Fibroblast of the conjunctiva (primary cell): ENCODE results near the gene SLC25A36.
"Not testable (repeated sequence)": the region's sequence is repeated elsewhere in the genome, so short reads cannot be mapped to it uniquely, and the experiment has no call there.

Experiments used
- DNase-seq: peaks from one replicate; pipeline ENCODE4 v3.0.0-alpha.2; 2010; ENCODE audit warnings: low read depth

The SLC25A36 gene

GRCh38 chr3:140995881-140996280 is 54.2 kb downstream of the SLC25A36 start:
- DNase-seq = no peak

DNA sequence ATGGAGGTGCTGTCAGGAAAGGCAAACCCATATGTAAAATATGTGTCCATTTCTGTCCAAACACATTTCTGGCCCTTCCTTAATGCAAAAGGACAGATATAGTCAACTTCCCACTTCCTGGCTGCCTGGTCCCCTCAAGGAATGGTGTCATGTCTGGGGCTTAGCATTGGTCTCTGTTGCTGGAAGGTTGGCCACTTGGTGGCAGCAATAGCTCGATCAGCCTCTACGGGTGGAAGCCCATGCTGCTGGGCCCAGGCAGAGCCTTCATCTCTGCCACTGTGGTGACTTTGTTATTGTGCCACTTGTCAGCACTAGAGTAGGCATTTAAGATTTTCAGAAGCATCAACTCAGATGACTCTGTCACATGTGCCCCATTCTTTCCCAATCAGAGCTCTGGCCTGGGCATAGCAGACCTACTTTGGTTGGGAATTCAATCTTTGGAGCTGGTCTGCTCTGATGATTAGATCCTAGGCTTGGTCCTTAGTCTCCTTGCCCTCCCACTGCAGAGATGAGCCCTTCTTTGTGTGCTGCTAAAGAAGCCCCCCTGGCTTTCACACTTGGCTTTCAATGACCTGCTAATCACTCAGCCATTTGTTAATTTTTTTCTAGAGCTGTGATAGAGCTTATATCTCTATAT is 58.5 kb downstream of the SLC25A36 start:
- peak; percentile 4 for DNase-seq

DNA sequence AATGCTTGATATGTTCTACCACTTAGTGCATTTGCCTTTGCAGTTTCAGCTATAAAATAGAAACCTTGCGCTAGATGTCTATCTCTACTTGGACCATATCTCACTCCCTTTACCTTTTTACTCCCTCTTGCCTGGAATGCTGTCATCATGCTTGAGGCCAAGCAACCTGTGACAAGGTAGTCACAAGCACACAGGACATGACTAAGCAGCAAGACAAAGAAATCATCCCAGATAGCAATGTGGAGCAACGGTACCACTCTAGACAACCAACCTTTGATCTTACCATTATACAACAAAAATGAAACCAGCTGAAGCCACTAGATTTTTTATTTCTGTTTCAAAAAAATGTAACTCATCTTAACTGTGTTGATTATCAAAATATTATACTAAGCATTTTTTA is 59.0 kb downstream of the SLC25A36 start:
- no peak for DNase-seq

DNA sequence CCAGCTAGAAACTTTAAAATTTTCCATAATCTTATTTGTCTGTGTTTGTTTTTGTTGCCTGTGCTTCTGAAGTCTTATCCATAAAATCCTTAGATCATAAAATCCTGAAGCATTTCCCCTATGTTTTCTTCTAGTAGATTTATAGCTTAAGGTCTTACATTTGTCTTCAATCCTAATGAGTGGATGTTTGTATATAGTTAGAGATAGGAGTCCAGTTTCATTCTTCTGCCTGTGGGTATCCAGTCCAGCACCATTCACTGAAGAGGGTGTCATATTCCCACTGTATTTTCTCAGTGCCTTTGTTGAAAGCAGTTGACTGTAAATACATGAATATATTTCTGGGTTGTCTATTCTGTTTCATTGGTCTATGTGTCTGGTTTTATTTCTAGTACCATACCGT is 64.7 kb downstream of the SLC25A36 start:
- DNase-seq = no peak

GRCh38 chr3:141009496-141009895 is 67.9 kb downstream of the SLC25A36 start:
- DNase-seq = no peak

- peak; percentile 30 for DNase-seq
These were observed 69.8 kb downstream of the SLC25A36 start for GRCh38 chr3:141011232-141011996.

GRCh38 chr3:141011997-141012262 is 70.3 kb downstream of the SLC25A36 start:
- DNase-seq = no peak

DNA sequence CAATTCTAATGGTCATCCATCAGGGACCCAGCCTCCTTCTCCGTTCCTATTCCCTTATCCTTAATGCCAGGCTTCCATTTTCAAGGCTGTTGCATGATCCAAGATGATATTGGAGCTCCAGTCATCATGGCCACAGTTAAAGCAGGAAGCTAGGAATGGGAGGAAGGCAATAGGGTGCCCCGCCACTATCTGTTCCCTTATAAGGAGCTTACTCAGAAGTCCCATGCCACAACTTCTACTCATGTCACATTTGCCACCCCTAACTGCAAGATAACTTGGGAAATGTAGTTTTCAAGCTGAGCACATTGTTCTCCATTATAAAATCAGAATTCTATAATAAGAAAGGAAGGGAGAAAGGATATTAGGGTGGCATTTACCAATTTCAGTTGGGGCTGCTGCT is 70.9 kb downstream of the SLC25A36 start:
- DNase-seq = no peak

- DNase-seq = no peak
These were observed 73.8 kb downstream of the SLC25A36 start for GRCh38 chr3:141015481-141015880.

DNA sequence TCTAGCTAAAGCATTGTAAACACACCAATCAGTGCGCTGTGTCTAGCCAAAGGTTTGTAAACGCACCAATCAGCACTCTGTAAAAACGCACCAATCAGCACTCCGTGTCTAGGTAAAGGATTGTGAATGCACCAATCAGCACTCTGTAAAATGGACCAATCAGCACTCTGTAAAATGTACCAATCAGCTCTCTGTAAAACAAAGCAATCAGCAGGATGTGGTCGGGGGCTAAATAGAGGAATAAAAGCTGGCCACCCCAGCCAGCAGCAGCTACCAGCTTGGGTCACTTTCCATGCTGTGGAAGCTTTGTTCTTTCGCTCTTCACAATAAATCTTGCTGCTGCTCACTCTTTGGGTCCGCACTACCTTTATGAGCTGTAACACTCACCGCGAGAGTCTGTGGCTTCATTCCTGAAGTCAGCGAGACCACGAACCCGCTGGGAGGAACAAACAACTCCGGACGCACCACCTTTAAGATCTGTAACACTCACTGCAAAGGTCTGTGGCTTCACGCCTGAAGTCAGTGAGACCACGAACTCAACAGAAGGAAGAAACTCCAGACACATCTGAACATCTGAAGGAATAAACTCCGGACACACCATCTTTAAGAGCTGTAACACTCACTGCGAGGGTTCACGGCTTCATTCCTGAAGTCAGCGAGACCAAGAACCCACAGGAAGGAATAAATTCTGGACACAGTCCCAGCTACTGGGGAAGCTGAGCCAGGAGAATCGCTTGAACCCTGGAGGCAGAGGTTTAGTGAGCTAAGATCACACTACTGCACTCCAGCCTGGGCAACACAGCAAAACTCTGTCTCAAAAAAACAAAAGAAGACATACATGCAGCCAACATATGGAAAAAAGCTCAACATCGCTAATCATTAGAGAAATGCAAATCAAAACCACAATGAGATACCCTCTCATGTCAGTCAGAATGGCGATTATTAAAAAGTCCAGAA is 76.0 kb downstream of the SLC25A36 start:
- not testable (repeated sequence) for DNase-seq

GRCh38 chr3:141019244-141019643 is 77.6 kb downstream of the SLC25A36 start:
- DNase-seq = no peak

DNA sequence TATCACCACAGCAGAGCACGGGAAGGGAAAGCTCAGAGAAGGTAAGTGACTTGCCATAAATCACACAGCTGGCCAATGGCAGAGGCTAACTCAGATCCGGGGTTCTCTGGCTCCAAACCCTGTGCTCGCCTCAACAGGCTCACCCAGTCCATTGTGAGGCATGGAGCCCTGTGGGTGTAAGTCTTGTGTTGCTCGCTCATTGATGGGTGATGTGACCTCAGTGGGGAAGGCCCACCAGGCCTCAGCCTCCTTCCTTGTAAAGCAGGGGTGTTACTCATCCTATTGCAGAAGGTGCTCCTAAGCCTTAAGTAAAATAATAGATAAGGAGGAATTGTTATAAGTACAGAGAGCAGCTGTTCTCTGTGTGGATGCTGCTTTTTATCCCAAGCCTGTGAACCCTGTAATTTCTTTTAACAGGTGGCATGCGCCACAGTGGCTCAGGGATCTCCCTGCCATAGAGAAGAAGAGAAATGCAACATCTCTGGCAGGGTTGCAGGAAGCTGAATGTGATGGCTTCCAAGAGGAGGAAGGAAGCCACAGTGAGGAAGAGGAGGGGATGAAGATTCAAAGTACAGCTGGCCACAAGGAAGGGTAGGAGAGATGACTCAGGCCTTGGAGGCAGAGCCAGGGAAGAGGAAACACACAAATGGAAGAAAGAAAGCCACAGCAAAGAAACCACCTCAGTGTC is 78.7 kb downstream of the SLC25A36 start:
- no peak for DNase-seq

DNA sequence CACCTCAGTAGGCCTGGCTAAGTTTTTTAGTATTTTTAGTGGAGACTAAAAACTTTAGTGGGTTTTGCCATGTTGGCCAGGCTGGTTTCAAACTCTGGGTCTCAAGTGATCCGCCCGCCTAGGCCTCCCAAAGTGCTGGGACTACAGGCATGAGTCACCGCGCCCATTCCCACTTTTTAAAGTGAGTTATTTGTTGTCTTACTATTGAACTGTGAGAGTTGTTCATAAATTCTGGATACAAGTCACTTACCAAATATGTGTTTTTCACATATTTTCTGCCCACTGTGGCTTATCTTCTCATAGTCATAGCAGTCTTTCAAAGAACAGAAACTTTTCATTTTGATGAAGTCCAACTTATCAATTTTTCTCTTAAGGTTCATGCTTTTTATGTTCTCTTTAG is 79.6 kb downstream of the SLC25A36 start:
- DNase-seq = no peak
